HG03175 (cell line): Measurements from ENCODE around the gene OR2T34.
A peak's percentile ranks its signal among the peaks of the same experiment; 100 is the strongest.
"Not testable (repeated sequence)": the region's sequence is repeated elsewhere in the genome, so short reads cannot be mapped to it uniquely, and the experiment has no call there.

Experiments
- ATAC-seq: cut with Tn5 transposase; IDR thresholded peaks from one replicate; pipeline ENCODE4 v1.9.1; 2021; ENCODE audit warnings: mild to moderate bottlenecking, moderate library complexity; ENCODE audit not compliant: unreplicated experiment

Gene OR2T34

DNA sequence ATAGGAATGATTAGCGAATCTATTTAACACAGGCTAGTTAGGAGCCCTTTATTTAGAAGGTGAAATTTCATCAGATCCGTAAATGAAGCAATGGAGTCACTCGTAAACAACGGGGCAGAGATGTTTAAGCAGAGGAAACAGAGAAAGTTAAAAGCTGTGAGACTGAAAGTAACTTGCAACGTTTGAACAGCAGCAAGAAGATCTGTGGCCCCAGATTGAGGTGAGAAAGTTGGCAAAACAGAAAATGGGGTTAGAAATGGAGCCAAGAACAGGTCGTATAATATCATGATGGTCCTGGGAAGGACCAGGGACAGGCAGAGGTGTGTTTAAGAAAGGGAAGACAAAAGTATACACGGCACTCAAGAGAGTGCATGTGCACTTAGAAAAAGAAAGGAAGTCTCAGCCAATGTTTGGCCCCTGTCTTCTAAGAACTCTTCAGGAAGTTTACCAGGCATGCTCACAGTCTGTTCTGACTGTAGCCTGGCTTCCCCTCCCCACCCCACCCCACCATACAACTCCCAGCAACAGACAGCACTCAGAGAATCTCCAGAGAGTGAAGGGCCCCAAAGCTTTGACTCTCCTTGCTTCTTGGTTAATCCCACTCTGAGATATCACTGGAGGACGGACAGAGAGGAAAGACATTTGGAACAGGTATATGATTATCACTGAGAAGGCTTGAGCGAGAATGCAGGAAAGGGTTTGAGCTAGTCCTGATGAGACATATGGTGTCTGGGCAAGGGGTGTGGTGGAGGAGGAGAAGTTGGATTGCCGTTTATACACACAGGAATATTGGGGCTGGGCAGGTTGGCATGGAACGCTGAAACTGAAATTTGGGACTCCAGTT, 8.8 kb downstream of the OR2T34 start:
- peak; percentile 55 for ATAC-seq

DNA sequence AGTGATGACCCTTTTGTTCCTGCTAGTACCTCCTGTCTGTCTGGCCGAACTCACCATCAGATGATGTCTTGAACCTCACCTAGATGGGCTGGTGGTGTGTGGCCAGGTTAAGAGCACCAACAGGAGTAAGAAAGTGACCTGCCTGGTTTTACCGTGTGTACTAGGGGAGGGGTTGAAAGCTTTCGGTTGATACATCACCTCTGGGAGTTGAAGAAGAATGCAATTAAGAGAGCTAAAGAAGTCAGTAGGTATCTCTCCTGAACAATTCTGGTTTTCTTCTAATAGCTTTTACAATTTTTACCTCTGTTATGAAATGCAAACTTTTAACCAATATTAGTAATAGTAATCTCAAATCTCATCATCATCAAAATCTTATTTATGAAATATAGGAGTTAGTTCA, 11.9 kb downstream of the OR2T34 start, which contains the start of gene OR2T29:
Gene OR2T29 (minus strand): TSS at position 101 of the 400 bp plus-strand sequence. CDS start 3,281 bp downstream, outside the sequence.
- not testable (repeated sequence) for ATAC-seq

DNA sequence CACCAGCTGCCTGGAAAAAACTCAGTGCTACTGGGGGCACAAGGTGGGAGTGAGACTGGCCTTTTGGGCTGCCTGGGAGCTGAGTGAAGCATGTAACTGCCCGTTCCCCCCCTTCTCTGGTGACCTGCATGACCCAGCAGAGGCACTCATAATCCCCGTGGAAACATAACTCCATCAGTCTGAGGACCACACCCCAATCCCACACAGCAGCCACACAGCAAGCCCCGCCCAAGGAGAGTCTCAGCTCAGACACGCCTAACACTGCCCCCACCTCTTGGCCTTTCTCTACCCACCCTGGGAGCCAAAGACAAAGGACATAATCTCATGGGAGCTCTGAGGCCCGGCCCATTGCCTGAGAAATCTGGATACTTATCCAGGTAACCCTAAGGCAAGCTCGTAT, 23.5 kb downstream of the OR2T34 start:
- ATAC-seq: not testable (repeated sequence)

- ATAC-seq: not testable (repeated sequence)
Measured at GRCh38 chr1:248547383-248547782, 27.2 kb downstream of the OR2T34 start.

- ATAC-seq: not testable (repeated sequence)
Measured at GRCh38 chr1:248537449-248537848, 37.1 kb downstream of the OR2T34 start.
